WTC11 (cell line): ENCODE results near the gene IGSF9B. TPM values are rescaled to one million over a fixed set of nuclear protein-coding genes. Genes with fewer than 3 reads are reported as not detected.

Source experiments
- ATAC-seq: fragments of 200-7000 bp; cut with Tn5 transposase; 2 replicates; pipeline ENCODE4 v1.10.0; 2021; ENCODE audit warnings: mild to moderate bottlenecking, moderate library complexity
- CTCF ChIA-PET: fragments of 300-600 bp; sonication (Branson Sonifier 250); formaldehyde crosslinking; loops from one replicate; lab custom pipeline; 2021; ENCODE audit warnings: antibody characterized with exemption; lab: Charles Lee
- POLR2A ChIA-PET: fragments of 350-600 bp; sonication (Branson Sonifier 250); formaldehyde crosslinking; loops from one replicate; lab custom pipeline; 2021; ENCODE audit warnings: antibody characterized with exemption; lab: Charles Lee
- DNase-seq: peaks from one replicate; pipeline ENCODE4 v3.0.0; 2021; ENCODE audit warnings: low spot score
- H3K27ac Mint-ChIP-seq: 2 replicates; pipeline ENCODE4 v1.8.0; 2021; ENCODE audit warnings: mixed read lengths
- H3K27me3 Mint-ChIP-seq: 2 replicates; pipeline ENCODE4 v1.8.0; 2021; ENCODE audit warnings: low read depth, mild to moderate bottlenecking, moderate library complexity, mixed read lengths
- H3K36me3 Mint-ChIP-seq: 2 replicates; pipeline ENCODE4 v1.8.0; 2021; ENCODE audit warnings: mixed read lengths
- H3K4me1 Mint-ChIP-seq: 2 replicates; pipeline ENCODE4 v1.8.0; 2022; ENCODE audit warnings: mixed read lengths
- H3K4me3 Mint-ChIP-seq: 2 replicates; pipeline ENCODE4 v1.8.0; 2021; ENCODE audit warnings: mild to moderate bottlenecking, moderate library complexity, mixed read lengths
- H3K9me3 Mint-ChIP-seq: 2 replicates; pipeline ENCODE4 v1.8.0; 2021; ENCODE audit warnings: mixed read lengths
- CBFB ChIP-seq: sonication (generic); formaldehyde crosslinking; IDR thresholded peaks from 2 replicates; pipeline ENCODE4 v1.8.1; 2022; ENCODE audit warnings: mild to moderate bottlenecking, low read depth, missing genetic modification reagents
- E2F5 ChIP-seq: sonication (generic); formaldehyde crosslinking; IDR thresholded peaks from 2 replicates; pipeline ENCODE4 v1.8.1; 2022; ENCODE audit warnings: mild to moderate bottlenecking, moderate library complexity, missing genetic modification reagents
- EMX1 ChIP-seq: fragments of 250-450 bp; sonication (Bioruptor Pico); IDR thresholded peaks from 2 replicates; pipeline ENCODE4 v1.8.0; 2021; ENCODE audit warnings: mild to moderate bottlenecking
- FOXK1 ChIP-seq: sonication (generic); formaldehyde crosslinking; IDR thresholded peaks from 2 replicates; pipeline ENCODE4 v1.8.0; 2022; ENCODE audit warnings: mild to moderate bottlenecking, moderate library complexity, missing genetic modification reagents
- FOXP1 ChIP-seq: sonication (generic); formaldehyde crosslinking; IDR thresholded peaks from 2 replicates; pipeline ENCODE4 v1.8.0; 2022; ENCODE audit warnings: missing genetic modification reagents, mild to moderate bottlenecking, moderate library complexity, borderline replicate concordance
- HMGA2 ChIP-seq: fragments of 250-450 bp; sonication (Bioruptor Pico); IDR thresholded peaks from 2 replicates; pipeline ENCODE4 v1.4.0; 2021; ENCODE audit warnings: mild to moderate bottlenecking, moderate library complexity
- MXD4 ChIP-seq: fragments of 250-450 bp; sonication (Bioruptor Pico); IDR thresholded peaks from 2 replicates; pipeline ENCODE4 v1.8.0; 2021; ENCODE audit warnings: mild to moderate bottlenecking, moderate library complexity, borderline replicate concordance
- NFE2L1 ChIP-seq: sonication (generic); formaldehyde crosslinking; IDR thresholded peaks from 2 replicates; pipeline ENCODE4 v1.8.1; 2023; ENCODE audit warnings: missing genetic modification reagents
- NFYB ChIP-seq: sonication (generic); formaldehyde crosslinking; conservative IDR thresholded peaks from 2 replicates; pipeline ENCODE4 v1.8.0; 2022; ENCODE audit warnings: low read depth, missing genetic modification reagents
- PRDM15 ChIP-seq: sonication (generic); formaldehyde crosslinking; IDR thresholded peaks from 2 replicates; pipeline ENCODE4 v1.8.0; 2022; ENCODE audit warnings: missing genetic modification reagents
- SMAD3 ChIP-seq: sonication (generic); formaldehyde crosslinking; IDR thresholded peaks from 2 replicates; pipeline ENCODE4 v1.8.0; 2022; ENCODE audit warnings: missing genetic modification reagents, mild to moderate bottlenecking, borderline replicate concordance
- SP1 ChIP-seq: sonication (generic); formaldehyde crosslinking; conservative IDR thresholded peaks from 2 replicates; pipeline ENCODE4 v1.8.1; 2022; ENCODE audit warnings: missing genetic modification reagents
- ZNF121 ChIP-seq: sonication (generic); formaldehyde crosslinking; IDR thresholded peaks from 2 replicates; pipeline ENCODE4 v1.8.0; 2023; ENCODE audit warnings: missing genetic modification reagents
- ZNF219 ChIP-seq: sonication (generic); formaldehyde crosslinking; IDR thresholded peaks from 2 replicates; pipeline ENCODE4 v1.8.0; 2023; ENCODE audit warnings: missing genetic modification reagents, mild to moderate bottlenecking, borderline replicate concordance
- ZNF263 ChIP-seq: sonication (generic); formaldehyde crosslinking; IDR thresholded peaks from 2 replicates; pipeline ENCODE4 v1.8.1; 2022; ENCODE audit warnings: low read depth, mild to moderate bottlenecking, moderate library complexity, missing genetic modification reagents
- ZNF317 ChIP-seq: sonication (generic); formaldehyde crosslinking; IDR thresholded peaks from 2 replicates; pipeline ENCODE4 v1.8.1; 2023; ENCODE audit warnings: low read depth, mild to moderate bottlenecking, moderate library complexity, missing genetic modification reagents, borderline replicate concordance
- ZNF425 ChIP-seq: fragments of 250-450 bp; sonication (Bioruptor Pico); conservative IDR thresholded peaks from 2 replicates; pipeline ENCODE4 v1.9.0; 2021; ENCODE audit warnings: mild to moderate bottlenecking
- ZNF512 ChIP-seq: sonication (generic); formaldehyde crosslinking; IDR thresholded peaks from 2 replicates; pipeline ENCODE4 v1.8.1; 2022; ENCODE audit warnings: missing genetic modification reagents, borderline replicate concordance
- ZSCAN18 ChIP-seq: fragments of 250-450 bp; sonication (Bioruptor Pico); IDR thresholded peaks from 2 replicates; pipeline ENCODE4 v2.1.2; 2022; ENCODE audit warnings: mild to moderate bottlenecking, moderate library complexity
- total RNA-seq: library from RNA; stranded (reverse); gene quantifications from 3 replicates; pipeline ENCODE4 v1.2.3, GENCODE V29; 2021

Gene IGSF9B
- total RNA-seq, 1 experiment from 2014 or later: 52.7 TPM

- Mint-ChIP-seq H3K9me3 (peaks cover 4% of the 10 kb centered on the region), H3K4me1 (no peaks in the 10 kb centered on the region), H3K27ac (no peak overlapping the region), H3K27me3 (no peaks in the 10 kb centered on the region), H3K4me3 (no peak overlapping the region), H3K36me3 (peaks cover 49% of the 10 kb centered on the region)
- no peak for TF ChIP-seq CBFB (CRISPR knock-in tag)
- no peak for TF ChIP-seq PRDM15 (CRISPR knock-in tag)
- no peak for TF ChIP-seq E2F5 (CRISPR knock-in tag)
- no peak for TF ChIP-seq EMX1 (CRISPR knock-in tag)
- no peak for TF ChIP-seq SMAD3 (CRISPR knock-in tag)
- no peak for TF ChIP-seq MXD4 (CRISPR knock-in tag)
- no peak for TF ChIP-seq ZNF425 (CRISPR knock-in tag)
- no peak for TF ChIP-seq ZNF317 (CRISPR knock-in tag)
- no peak for TF ChIP-seq SP1
- TF ChIP-seq HMGA2 (CRISPR knock-in tag): no peak
- no peak for TF ChIP-seq ZNF512 (CRISPR knock-in tag)
- no peak for TF ChIP-seq ZSCAN18
- no peak for TF ChIP-seq NFE2L1
- no peak for TF ChIP-seq ZNF219 (CRISPR knock-in tag)
- no peak for TF ChIP-seq FOXP1 (CRISPR knock-in tag)
- TF ChIP-seq NFYB (CRISPR knock-in tag): no peak
- TF ChIP-seq ZNF263 (CRISPR knock-in tag): no peak
- TF ChIP-seq FOXK1 (CRISPR knock-in tag): no peak
- no peak for TF ChIP-seq ZNF121
- ChIA-PET CTCF (interaction anchor here (0.9 kb wide), 1 partner anchor 12 kb away, joined by 4 read pairs; no protein-coding TSS in a partner anchor), POLR2A (interaction anchor here (0.8 kb wide), 1 partner anchor 99 kb away, joined by 3 read pairs; no protein-coding TSS in a partner anchor)
- no peak for DNase-seq
- no peak for ATAC-seq
Measured at GRCh38 chr11:133934599-133935550, 21.9 kb downstream of the IGSF9B start.
